Measurements from ENCODE around the gene SAMD13. TPM values are rescaled to one million over a fixed set of nuclear protein-coding genes. Genes with fewer than 3 reads are reported as not detected.
A peak's percentile ranks its signal among the peaks of the same experiment; 100 is the strongest.

SAMD13 gene
- total RNA-seq, 2 experiments from 2014 or later, result 0.67 to 1.2 TPM

- Mint-ChIP-seq H3K4me1 (ENCODE audit: low read depth) (peaks cover 40% of the 10 kb centered on the region), H3K36me3 (ENCODE audit: low read depth) (peaks cover 2% of the 10 kb centered on the region), H3K27ac (peak overlapping the region; percentile 4), H3K27me3 (peaks cover 1% of the 10 kb centered on the region), H3K9me3 (peaks cover 10% of the 10 kb centered on the region), H3K4me3 (peak overlapping the region; percentile 69)
- TF ChIP-seq CTCF (IDR thresholded peaks at IDR 0.05), result no peak
- intact Hi-C loops (cut with micrococcal nuclease), result no loop called here
- ATAC-seq (no peak), DNase-seq (no peak)
- ChIA-PET CTCF (interaction anchor here (1.2 to 1.6 kb wide), 3 partner anchors 125 to 162 kb away, joined by 3 to 5 read pairs (median 4); no protein-coding TSS in a partner anchor), POLR2A (interaction anchor here (1.0 kb wide), 1 partner anchor 54 kb away, joined by 3 read pairs; no protein-coding TSS in a partner anchor)
Measured at GRCh38 chr1:84303314-84303830, 1.9 kb downstream of the SAMD13 start.

DNA sequence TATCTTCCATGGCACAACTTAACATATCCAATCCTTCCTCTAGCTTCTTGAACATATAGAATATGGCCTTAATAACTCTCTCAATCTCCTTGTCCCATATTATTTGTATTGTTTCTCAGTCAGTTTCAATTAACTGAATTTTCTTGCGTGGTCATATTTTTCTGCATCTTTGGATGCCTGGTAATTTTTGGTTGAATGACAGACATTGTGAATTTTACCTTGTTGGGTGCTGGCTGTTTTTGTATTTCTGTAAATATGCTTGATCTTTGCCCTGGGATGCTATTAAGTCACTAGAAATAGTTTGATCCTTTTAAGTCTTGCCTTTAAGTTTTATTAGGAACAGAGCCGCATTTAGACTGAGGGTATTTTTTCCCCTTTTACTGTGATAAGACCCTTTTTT lies 5.9 kb downstream of the SAMD13 start:
- H3K27ac Mint-ChIP-seq, result no peak overlapping the region
- DNase-seq (no peak), ATAC-seq (no peak)
- ChIA-PET POLR2A (no interaction called here), CTCF (no interaction called here)
- H3K36me3 Mint-ChIP-seq (ENCODE audit: low read depth), result peaks cover 2% of the 10 kb centered on the region
- intact Hi-C loops (cut with micrococcal nuclease), result no loop called here
- H3K4me3 Mint-ChIP-seq, result no peak overlapping the region
- peaks cover 18% of the 10 kb centered on the region for H3K4me1 Mint-ChIP-seq (ENCODE audit: low read depth)
- H3K9me3 Mint-ChIP-seq, result peaks cover 10% of the 10 kb centered on the region
- TF ChIP-seq CTCF (IDR thresholded peaks at IDR 0.05), result no peak
- no peaks in the 10 kb centered on the region for H3K27me3 Mint-ChIP-seq

GRCh38 chr1:84311296-84311695 lies 9.8 kb downstream of the SAMD13 start:
- Mint-ChIP-seq H3K4me3 (no peak overlapping the region), H3K4me1 (ENCODE audit: low read depth) (no peaks in the 10 kb centered on the region), H3K27ac (no peak overlapping the region), H3K27me3 (peaks cover 2% of the 10 kb centered on the region), H3K36me3 (ENCODE audit: low read depth) (peaks cover 2% of the 10 kb centered on the region), H3K9me3 (peaks cover 10% of the 10 kb centered on the region)
- POLR2A ChIA-PET, result no interaction called here
- TF ChIP-seq CTCF (IDR thresholded peaks at IDR 0.05), result no peak
- intact Hi-C loops (cut with micrococcal nuclease), result no loop called here
- ATAC-seq (no peak), DNase-seq (no peak)
- CTCF ChIA-PET, result no interaction called here

DNA sequence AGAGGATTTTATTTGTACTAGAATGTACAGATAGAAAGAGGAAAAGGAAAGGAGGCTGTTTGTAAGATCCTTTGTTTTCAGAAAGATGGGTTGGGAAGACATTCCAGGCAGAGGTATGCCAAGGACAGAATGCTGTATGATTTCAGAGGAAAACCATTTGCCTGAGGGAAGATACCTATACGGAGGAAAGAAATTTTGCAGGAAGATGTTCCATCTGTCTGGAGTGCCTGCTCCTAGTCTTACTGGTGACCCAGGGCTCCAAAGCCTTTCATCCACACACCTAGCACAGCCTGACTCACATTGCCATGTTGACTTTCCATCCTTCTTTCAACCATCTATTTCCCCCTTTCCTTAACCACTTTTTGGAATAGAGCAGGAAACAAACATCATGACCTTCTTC lies 18.2 kb downstream of the SAMD13 start:
- H3K4me3 Mint-ChIP-seq, result no peak overlapping the region
- POLR2A ChIA-PET, result no interaction called here
- CTCF ChIA-PET, result no interaction called here
- ATAC-seq (no peak), DNase-seq (no peak)
- intact Hi-C loops (cut with micrococcal nuclease), result no loop called here
- H3K36me3 Mint-ChIP-seq (ENCODE audit: low read depth), result no peaks in the 10 kb centered on the region
- no peaks in the 10 kb centered on the region for H3K4me1 Mint-ChIP-seq (ENCODE audit: low read depth)
- no peak for TF ChIP-seq CTCF (IDR thresholded peaks at IDR 0.05)
- peaks cover 2% of the 10 kb centered on the region for H3K27me3 Mint-ChIP-seq
- H3K9me3 Mint-ChIP-seq, result no peaks in the 10 kb centered on the region
- no peak overlapping the region for H3K27ac Mint-ChIP-seq

DNA sequence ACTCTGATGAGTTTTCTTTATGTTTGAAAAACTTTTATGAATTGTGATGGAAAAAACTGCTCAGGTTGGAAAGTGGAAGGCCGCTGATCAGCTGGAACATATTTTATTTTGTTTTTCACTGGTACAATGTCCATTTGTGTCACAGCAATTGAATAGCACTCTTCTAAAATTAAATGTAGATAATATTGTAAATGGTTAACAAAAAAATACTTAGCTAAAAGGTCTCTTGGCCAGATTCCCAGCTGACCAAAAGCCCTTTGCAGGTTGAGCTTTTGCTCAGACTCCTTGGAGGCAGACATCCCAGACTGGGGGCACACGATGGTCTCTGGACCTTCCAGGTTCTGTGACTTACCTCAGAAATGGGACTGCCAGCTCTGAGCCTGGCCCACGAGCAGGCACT lies 26.3 kb downstream of the SAMD13 start:
- H3K4me3 Mint-ChIP-seq, result no peak overlapping the region
- no peak for ATAC-seq

More for the DNA sequence above, 26.3 kb downstream of the SAMD13 start:
- intact Hi-C loops (cut with micrococcal nuclease), result no loop called here
- H3K4me1 Mint-ChIP-seq (ENCODE audit: low read depth), result no peaks in the 10 kb centered on the region
- H3K27ac Mint-ChIP-seq, result no peak overlapping the region
- no peaks in the 10 kb centered on the region for H3K9me3 Mint-ChIP-seq
- no peaks in the 10 kb centered on the region for H3K36me3 Mint-ChIP-seq (ENCODE audit: low read depth)
- ChIA-PET CTCF (interaction anchor here (1.5 kb wide), 1 partner anchor 26 kb away, joined by 4 read pairs; no protein-coding TSS in a partner anchor), POLR2A (no interaction called here)
- TF ChIP-seq CTCF (IDR thresholded peaks at IDR 0.05), result no peak
- no peaks in the 10 kb centered on the region for H3K27me3 Mint-ChIP-seq
- DNase-seq, result no peak
